Testis (tissue), 3 donors: Measurements from ENCODE around the gene GNMT. TPM values are rescaled to one million over a fixed set of nuclear protein-coding genes. Genes with fewer than 3 reads are reported as not detected.

Experiments used
- DNase-seq: peaks from one replicate; pipeline ENCODE4 v3.0.0-alpha.2; 2019
- H3K27ac ChIP-seq, 2 donors: fragments of 200-600 bp; sonication (generic); one replicate each; pipeline ENCODE4 v1.5.1; 2019
- H3K27me3 ChIP-seq: fragments of 200-600 bp; sonication (generic); one replicate; pipeline ENCODE4 v1.5.1; 2019
- H3K36me3 ChIP-seq: fragments of 200-600 bp; sonication (generic); one replicate; pipeline ENCODE4 v1.5.1; 2017; ENCODE audit warnings: low read depth; ENCODE audit errors: missing control alignments
- H3K4me1 ChIP-seq: fragments of 200-600 bp; sonication (generic); one replicate; pipeline ENCODE4 v1.5.1; 2019
- H3K4me3 ChIP-seq, 2 donors: fragments of 200-600 bp; sonication (generic); one replicate each; pipeline ENCODE4 v1.5.1; 2017 to 2019
- H3K9me3 ChIP-seq: fragments of 200-600 bp; sonication (generic); one replicate; pipeline ENCODE4 v1.5.1; 2017
- POLR2A ChIP-seq: fragments of 450-650 bp; IDR thresholded peaks from one replicate; pipeline ENCODE4 v1.6.1; 2017; ENCODE audit warnings: antibody characterized with exemption, mild to moderate bottlenecking, moderate library complexity
- WGBS, 2 donors: methylation state at CpG; one replicate each; pipeline ENCODE4 v1.1.5; 2018; 5-methylcytosine and 5-hydroxymethylcytosine counted together
- intact Hi-C: fragments of 100-400 bp; cut with DNase I; formaldehyde crosslinking; loops from one replicate; pipeline ENCODE4 v1.15.1; 2023; ENCODE audit warnings: low total_unique reads
- polyA plus RNA-seq: library from polyadenylated mRNA; stranded (reverse); fragments of 350-450 nt; fragmentation: Illumina TruSeq; extraction: RNeasy Lipid Tissue Mini Kit (QIAGEN cat#74804); gene quantifications from one replicate; pipeline ENCODE4 v1.2.3, GENCODE V29; 2014; ENCODE audit warnings: low read depth, low replicate concordance; ENCODE audit not compliant: insufficient read depth
- total RNA-seq, 2 donors: library from RNA; depleted of rRNA; stranded (reverse); fragments of >200 nt; gene quantifications; one replicate each; pipeline ENCODE4 v1.2.3, GENCODE V29; 2016
- TF ChIP-seq, protein P1 (sequence below), 3 experiments: fragments of 450-650 bp in 2 of 3; fragments of 200-600 bp in 1 of 3; sonication (generic) in 1 of 3; IDR thresholded peaks; one replicate each; pipeline ENCODE4 v1.5.1; 2016 to 2019; ENCODE audit warnings: antibody characterized with exemption in 3 of 3, mild to moderate bottlenecking in 2 of 3, moderate library complexity in 1 of 3

Gene GNMT
- total and polyA plus RNA-seq, 3 donors from 2014 or later: 0.31 to 1.7 (median 0.83) TPM

DNA sequence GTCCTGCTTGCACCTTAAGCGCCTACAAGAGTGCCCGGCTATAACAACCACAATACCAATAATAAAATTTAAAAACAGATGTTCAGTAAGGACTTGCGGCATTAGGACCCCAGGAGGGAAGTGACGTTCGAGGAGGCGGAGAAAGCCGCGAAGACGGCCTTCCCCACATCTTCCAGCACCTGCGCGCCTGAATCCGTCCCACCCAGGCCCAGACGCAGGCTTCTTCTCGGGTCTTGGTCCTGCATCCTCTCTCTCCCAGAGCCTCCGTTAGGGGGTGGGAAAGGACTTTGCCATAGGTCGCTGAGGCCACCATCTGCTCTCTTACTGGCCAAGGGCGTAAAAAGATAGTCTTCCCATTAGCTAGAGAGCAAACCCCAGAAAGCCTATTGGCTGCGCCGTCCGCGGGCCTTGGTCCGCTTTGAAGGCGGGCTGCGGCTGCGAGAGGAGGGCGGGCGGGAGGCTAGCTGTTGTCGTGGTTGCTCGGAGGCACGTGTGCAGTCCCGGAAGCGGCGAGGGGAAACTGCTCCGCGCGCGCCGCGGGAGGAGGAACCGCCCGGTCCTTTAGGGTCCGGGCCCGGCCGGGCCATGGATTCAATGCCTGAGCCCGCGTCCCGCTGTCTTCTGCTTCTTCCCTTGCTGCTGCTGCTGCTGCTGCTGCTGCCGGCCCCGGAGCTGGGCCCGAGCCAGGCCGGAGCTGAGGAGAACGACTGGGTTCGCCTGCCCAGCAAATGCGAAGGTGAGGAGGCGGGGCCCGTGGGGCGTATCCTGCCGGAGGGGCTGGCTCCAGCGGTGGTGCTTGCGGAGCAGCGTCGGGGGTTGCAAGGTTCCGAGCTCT lies 31.4 kb upstream of the GNMT start, which contains the start of gene CNPY3:
Gene CNPY3 (plus strand): TSS at position 495 of the 835 bp plus-strand sequence. CDS start 91 bp downstream, at position 586.
- H3K27ac ChIP-seq: peak within 1 kb of the TSS; percentile 82 to 87
- peak within 1 kb of the TSS; percentile 81 to 91 for H3K4me3 ChIP-seq
- no peaks in the 10 kb centered on the region for H3K27me3 ChIP-seq
- DNase-seq: peak; percentile 96
- whole genome bisulfite sequencing, 2 donors: 0 to 1% methylated on average over 26 to 62 of the region's 63 CpGs
- H3K36me3 ChIP-seq: no peaks in the 10 kb centered on the region
- no peaks in the 10 kb centered on the region for H3K9me3 ChIP-seq
- peaks cover 23% of the 10 kb centered on the region for H3K4me1 ChIP-seq
- intact Hi-C loops: no loop called here
- no peak for TF ChIP-seq POLR2A
- TF ChIP-seq, protein P1, sequence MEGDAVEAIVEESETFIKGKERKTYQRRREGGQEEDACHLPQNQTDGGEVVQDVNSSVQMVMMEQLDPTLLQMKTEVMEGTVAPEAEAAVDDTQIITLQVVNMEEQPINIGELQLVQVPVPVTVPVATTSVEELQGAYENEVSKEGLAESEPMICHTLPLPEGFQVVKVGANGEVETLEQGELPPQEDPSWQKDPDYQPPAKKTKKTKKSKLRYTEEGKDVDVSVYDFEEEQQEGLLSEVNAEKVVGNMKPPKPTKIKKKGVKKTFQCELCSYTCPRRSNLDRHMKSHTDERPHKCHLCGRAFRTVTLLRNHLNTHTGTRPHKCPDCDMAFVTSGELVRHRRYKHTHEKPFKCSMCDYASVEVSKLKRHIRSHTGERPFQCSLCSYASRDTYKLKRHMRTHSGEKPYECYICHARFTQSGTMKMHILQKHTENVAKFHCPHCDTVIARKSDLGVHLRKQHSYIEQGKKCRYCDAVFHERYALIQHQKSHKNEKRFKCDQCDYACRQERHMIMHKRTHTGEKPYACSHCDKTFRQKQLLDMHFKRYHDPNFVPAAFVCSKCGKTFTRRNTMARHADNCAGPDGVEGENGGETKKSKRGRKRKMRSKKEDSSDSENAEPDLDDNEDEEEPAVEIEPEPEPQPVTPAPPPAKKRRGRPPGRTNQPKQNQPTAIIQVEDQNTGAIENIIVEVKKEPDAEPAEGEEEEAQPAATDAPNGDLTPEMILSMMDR (IDR thresholded peaks at IDR 0.05): no peak

DNA sequence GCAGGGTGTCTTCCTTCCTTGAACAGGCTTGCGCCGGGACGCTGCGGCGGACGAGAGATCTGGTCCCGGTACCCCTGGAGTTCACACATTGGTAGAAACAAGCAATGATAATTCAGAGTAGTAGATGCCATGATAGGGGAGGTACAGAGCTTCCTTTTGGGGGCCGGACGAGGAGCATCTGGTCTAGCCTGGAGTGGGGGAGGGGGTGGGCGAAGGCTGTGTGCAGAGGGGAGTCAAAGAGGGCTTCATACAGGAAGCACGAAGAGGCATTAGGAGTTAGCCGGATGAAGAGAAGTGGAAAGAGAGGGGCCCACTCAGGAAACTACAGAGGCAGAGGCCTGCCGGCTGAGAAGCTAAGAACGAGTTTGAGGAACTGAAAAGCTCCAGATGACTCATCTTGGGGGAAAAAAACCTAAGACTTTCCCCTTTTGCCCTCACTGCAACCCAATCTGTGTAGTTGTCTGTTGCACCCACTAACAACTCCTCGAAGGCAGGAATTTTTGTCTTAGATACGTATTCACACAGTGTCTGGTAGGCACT lies 30.7 kb upstream of the GNMT start:
- Histone ChIP-seq H3K27me3 (no peaks in the 10 kb centered on the region), H3K36me3 (no peaks in the 10 kb centered on the region), H3K4me1 (peaks cover 23% of the 10 kb centered on the region), H3K4me3 (peak overlapping the region; percentile 81 to 91), H3K27ac (peak overlapping the region; percentile 82 to 87), H3K9me3 (no peaks in the 10 kb centered on the region)
- TF ChIP-seq, protein P1 (IDR thresholded peaks at IDR 0.05): no peak
- no peak for TF ChIP-seq POLR2A
- intact Hi-C loops: no loop called here
- 0 to 1% methylated on average over 15 to 16 of the region's 16 CpGs for WGBS, 2 donors
- no peak for DNase-seq

DNA sequence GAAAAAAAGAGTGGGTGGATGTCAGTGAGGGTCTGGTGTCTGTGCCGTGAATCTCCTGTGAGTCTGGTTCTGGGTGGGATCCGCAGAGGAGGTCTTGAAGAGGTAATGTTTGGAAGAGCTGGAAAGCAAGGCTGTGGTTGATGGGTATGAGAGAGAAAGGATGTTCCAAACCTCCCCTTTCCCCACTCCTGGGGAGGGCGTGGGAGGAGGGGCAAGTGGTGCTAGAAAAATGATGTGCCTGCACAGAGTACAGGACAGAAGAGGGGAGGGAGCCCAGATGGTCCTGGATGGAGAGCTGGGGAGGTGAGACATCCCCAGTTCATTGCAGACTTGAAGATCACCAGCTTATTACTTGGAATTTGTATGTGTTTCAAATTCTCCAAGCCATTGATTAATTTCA lies 28.1 kb upstream of the GNMT start:
- Histone ChIP-seq H3K4me3 (no peak overlapping the region), H3K36me3 (no peaks in the 10 kb centered on the region), H3K9me3 (no peaks in the 10 kb centered on the region), H3K27me3 (no peaks in the 10 kb centered on the region), H3K27ac (no peak overlapping the region), H3K4me1 (peaks cover 23% of the 10 kb centered on the region)
- TF ChIP-seq, protein P1 (IDR thresholded peaks at IDR 0.05): no peak
- TF ChIP-seq POLR2A: no peak
- WGBS, 2 donors: 81 to 93% methylated on average over 3 of the region's 3 CpGs
- intact Hi-C loops: no loop called here
- DNase-seq: no peak

DNA sequence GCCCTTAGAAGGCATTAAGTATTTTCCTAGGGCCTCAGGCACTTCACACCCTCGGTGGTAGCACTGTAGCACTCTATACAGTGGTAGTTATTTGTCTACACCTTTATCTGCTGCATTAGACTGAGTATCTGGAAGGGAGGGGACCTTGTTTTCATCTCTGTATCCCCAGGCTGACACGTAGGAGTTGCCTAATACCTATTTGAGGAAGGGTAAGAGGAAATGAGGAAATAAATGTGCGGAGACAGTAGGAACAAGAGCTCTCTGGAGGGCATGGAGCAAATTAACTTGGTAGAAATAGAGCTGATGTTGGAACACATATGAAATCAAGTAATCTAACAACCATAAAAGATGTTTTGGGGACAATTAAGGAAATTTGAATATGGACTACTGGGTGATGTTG lies 27.3 kb upstream of the GNMT start:
- intact Hi-C loops: no loop called here
- Histone ChIP-seq H3K27me3 (no peaks in the 10 kb centered on the region), H3K36me3 (no peaks in the 10 kb centered on the region), H3K9me3 (no peaks in the 10 kb centered on the region), H3K4me1 (peaks cover 23% of the 10 kb centered on the region), H3K27ac (no peak overlapping the region), H3K4me3 (no peak overlapping the region)
- WGBS, 2 donors: 61 to 71% methylated on average over 3 of the region's 3 CpGs
- no peak for DNase-seq
- TF ChIP-seq POLR2A: no peak
- TF ChIP-seq, protein P1 (IDR thresholded peaks at IDR 0.05): no peak
